HG03108 (cell line): ENCODE data around the gene FSHR.

Experiments
- ATAC-seq: cut with Tn5 transposase; IDR thresholded peaks from one replicate; pipeline ENCODE4 v1.9.1; 2021; ENCODE audit warnings: moderate library complexity; ENCODE audit not compliant: unreplicated experiment

The FSHR gene

DNA sequence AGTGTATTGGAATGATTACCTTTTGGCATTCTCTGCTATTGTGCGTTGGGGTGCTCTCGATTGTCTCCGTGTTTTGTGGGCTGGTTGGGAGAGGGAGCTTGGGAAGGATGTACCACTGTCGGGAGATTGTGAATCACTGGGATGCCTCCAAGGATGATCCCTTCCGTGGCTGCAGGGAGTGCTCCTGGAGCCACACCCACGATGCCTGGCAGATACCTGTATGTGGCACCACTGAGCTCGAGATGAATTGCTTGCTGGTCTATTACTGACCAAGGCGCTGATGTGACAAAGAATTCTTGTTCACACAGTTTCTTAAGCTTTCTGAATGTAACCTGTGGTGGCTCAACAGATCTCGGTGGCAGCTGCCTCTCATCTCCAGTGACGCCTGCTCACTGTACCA lies 239.1 kb downstream of the FSHR start:
- no peak for ATAC-seq

DNA sequence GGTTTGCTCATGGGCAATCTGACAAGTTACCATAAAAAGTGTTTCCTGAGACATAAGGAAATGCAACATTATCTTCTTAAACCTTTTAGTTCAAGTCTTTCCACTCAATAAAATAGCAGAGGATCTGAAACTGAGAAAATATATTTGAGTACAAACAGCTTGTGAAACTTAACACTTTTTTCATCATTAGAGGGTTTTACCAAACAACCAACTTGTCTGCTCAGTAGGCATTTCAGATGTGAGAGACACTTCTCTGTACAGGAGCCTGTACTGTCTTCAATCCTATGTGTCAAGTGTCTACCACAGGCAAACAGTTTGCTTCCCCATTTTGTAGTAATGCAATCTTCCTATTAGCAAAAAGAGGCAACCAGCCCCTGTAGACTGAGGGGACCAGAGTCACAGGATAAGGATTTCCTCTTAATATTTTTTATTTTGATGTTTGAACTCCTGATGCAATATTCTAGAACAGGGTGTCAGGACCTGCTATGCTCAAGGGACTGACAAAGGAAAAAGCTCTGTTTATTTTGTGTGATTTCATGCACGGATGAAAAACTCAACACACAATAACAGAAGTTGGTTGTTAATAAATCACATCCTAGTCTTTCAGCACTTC lies 239.7 kb downstream of the FSHR start:
- ATAC-seq, result no peak
